Endothelial cell of umbilical vein (primary cell): ENCODE measurements around the gene GGA2. TPM values are rescaled to one million over a fixed set of nuclear protein-coding genes. Genes with fewer than 3 reads are reported as not detected.

ENCODE experiments used
- BruUV-seq: library from RNA; stranded (reverse); fragments of 400-500 nt; replicated peaks from 2 replicates; lab custom pipeline; 2021; lab: Mats Ljungman, UMichigan
- CTCF ChIA-PET: fragments of 300-600, 350-600 bp; sonication (Branson Sonifier 250); formaldehyde crosslinking; loops from one replicate; lab custom pipeline; 2021; ENCODE audit warnings: antibody characterized with exemption, inconsistent platforms; lab: Charles Lee
- POLR2A ChIA-PET: fragments of 300-600, 350-600 bp; sonication (Branson Sonifier 250); formaldehyde crosslinking; loops from one replicate; lab custom pipeline; 2021; ENCODE audit warnings: antibody characterized with exemption, inconsistent platforms; lab: Charles Lee
- DNase-seq: peaks from one replicate; pipeline ENCODE4 v3.0.0-alpha.2; 2011; ENCODE audit warnings: low read depth, low spot score
- FAIRE-seq: peaks from 2 replicates; lab custom pipeline; 2011; peaks lifted over from hg19 to GRCh38; lab: Jason Lieb, UNC
- H2AFZ ChIP-seq: 2 replicates; pipeline ENCODE4 v1.6.0; 2012; ENCODE audit warnings: low read depth, low read length, control low read depth, inconsistent platforms
- H3K27ac ChIP-seq: 2 replicates; pipeline ENCODE4 v1.5.1; 2011; ENCODE audit warnings: low read depth, mild to moderate bottlenecking, control low read depth, low read length, moderate library complexity; ENCODE audit not compliant: insufficient read depth
- H3K27me3 ChIP-seq, 2 experiments: 2 replicates each; pipeline versions ENCODE4 v1.6.0 to v1.6.1; 2011; ENCODE audit warnings: low read length in 2 of 2, mixed read lengths in 1 of 2; ENCODE audit not compliant: control insufficient read depth in 2 of 2, insufficient read depth in 2 of 2
- H3K36me3 ChIP-seq, 2 experiments: 2 replicates in 1 of 2; 3 replicates in 1 of 2; pipeline ENCODE4 v1.5.1; 2011; ENCODE audit warnings: low read length in 2 of 2, mild to moderate bottlenecking in 1 of 2, moderate library complexity in 1 of 2; ENCODE audit not compliant: control insufficient read depth in 2 of 2, insufficient read depth in 2 of 2; ENCODE audit errors: extremely low read depth in 1 of 2
- H3K4me1 ChIP-seq: 3 replicates; pipeline ENCODE4 v1.5.1; 2011; ENCODE audit warnings: mild to moderate bottlenecking, low read length; ENCODE audit not compliant: control insufficient read depth, insufficient read depth; ENCODE audit errors: extremely low read depth
- H3K4me2 ChIP-seq: 2 replicates; pipeline ENCODE4 v1.6.1; 2011; ENCODE audit warnings: low read length, control low read depth, mixed read lengths; ENCODE audit not compliant: insufficient read depth
- H3K4me3 ChIP-seq, 3 experiments: fragments of 200-600 bp in 1 of 3; sonication (generic), shearing (Covaris generic) in 1 of 3; replicated peaks in 1 of 3; 2 replicates each; pipeline ENCODE4 v1.5.1; 2011 to 2016; ENCODE audit warnings: control low read depth in 3 of 3, low read length in 3 of 3, mild to moderate bottlenecking in 2 of 3, inconsistent platforms in 1 of 3, low read depth in 1 of 3, moderate library complexity in 1 of 3; ENCODE audit not compliant: insufficient read depth in 1 of 3
- H3K79me2 ChIP-seq: 2 replicates; pipeline ENCODE4 v1.6.0; 2012; ENCODE audit warnings: low read length, inconsistent platforms; ENCODE audit not compliant: control insufficient read depth, insufficient read depth
- H3K9ac ChIP-seq: replicated peaks from 2 replicates; pipeline ENCODE3; 2011; ENCODE audit warnings: low read length, control low read depth; ENCODE audit not compliant: insufficient read depth; ENCODE audit errors: extremely low read depth
- H3K9me1 ChIP-seq: replicated peaks from 3 replicates; pipeline ENCODE4 v1.6.0; 2011; ENCODE audit warnings: mild to moderate bottlenecking, low read length; ENCODE audit not compliant: control insufficient read depth, insufficient read depth; ENCODE audit errors: extremely low read depth
- H3K9me3 ChIP-seq: replicated peaks from 2 replicates; pipeline ENCODE4 v1.5.1; 2012; ENCODE audit warnings: low read length, inconsistent platforms; ENCODE audit not compliant: control insufficient read depth, insufficient read depth
- H4K20me1 ChIP-seq: replicated peaks from 2 replicates; pipeline ENCODE3; 2011; ENCODE audit warnings: mild to moderate bottlenecking, low read length; ENCODE audit not compliant: control insufficient read depth, insufficient read depth; ENCODE audit errors: extremely low read depth
- EZH2 ChIP-seq: IDR thresholded peaks from 2 replicates; pipeline ENCODE4 v1.6.1; 2012; ENCODE audit warnings: borderline replicate concordance, low read depth, mild to moderate bottlenecking, moderate library complexity, low read length, inconsistent platforms; ENCODE audit not compliant: severe bottlenecking
- FOS ChIP-seq: IDR thresholded peaks from 2 replicates; pipeline ENCODE4 v1.6.1; 2011; ENCODE audit warnings: mild to moderate bottlenecking, low read length, moderate library complexity, borderline replicate concordance; ENCODE audit not compliant: insufficient read depth
- GATA2 ChIP-seq: IDR thresholded peaks from 2 replicates; pipeline ENCODE4 v1.7.0; 2011; ENCODE audit warnings: low read depth, mild to moderate bottlenecking, moderate library complexity, mixed read lengths, low read length; ENCODE audit not compliant: insufficient read length, insufficient read depth
- JUN ChIP-seq: IDR thresholded peaks from 2 replicates; pipeline ENCODE4 v1.6.1; 2011; ENCODE audit warnings: borderline replicate concordance, low read depth; ENCODE audit not compliant: insufficient read length, insufficient read depth
- MAX ChIP-seq: IDR thresholded peaks from 2 replicates; pipeline ENCODE4 v1.6.1; 2011; ENCODE audit not compliant: insufficient read depth, insufficient read length
- MYC ChIP-seq: IDR thresholded peaks from one replicate; pipeline ENCODE4 v1.6.1; 2011; ENCODE audit warnings: mild to moderate bottlenecking, low read depth, low read length
- POLR2A ChIP-seq: IDR thresholded peaks from 2 replicates; pipeline ENCODE4 v1.6.1; 2012; ENCODE audit warnings: low read depth, mild to moderate bottlenecking, control low read depth, low read length
- POLR2AphosphoS5 ChIP-seq: IDR thresholded peaks from 2 replicates; pipeline ENCODE4 v1.6.1; 2012; ENCODE audit warnings: low read depth, mild to moderate bottlenecking, control low read depth, low read length, moderate library complexity; ENCODE audit not compliant: insufficient read depth
- dilution Hi-C: fragments of 300-500 bp; cut with MboI; formaldehyde crosslinking; loops from one replicate; pipeline ENCODE4 v1.15.0; 2019; ENCODE audit warnings: low sequenced_read_pairs; ENCODE audit not compliant: extremely low pct_ligation_motif_present
- intact Hi-C: fragments of 100-400 bp; cut with micrococcal nuclease; formaldehyde crosslinking; loops from one replicate; pipeline ENCODE4 v1.10.0; 2022
- polyA plus RNA-seq, 4 experiments: library from polyadenylated mRNA; depleted of rRNA in 3 of 4; stranded (reverse) in 3 of 4; unstranded in 1 of 4; fragments of >200 nt; gene quantifications; 2 replicates each; pipeline versions ENCODE4 v1.2.1 to v1.2.3, GENCODE V29; 2011 to 2012; ENCODE audit warnings: missing spikeins in 1 of 4
- total RNA-seq: library from RNA; stranded (reverse); gene quantifications from 2 replicates; pipeline ENCODE4 v1.2.3, GENCODE V29; 2021
- TF ChIP-seq, protein P1 (sequence below), 2 donors: IDR thresholded peaks; 1 replicate in 1 of 2; 2 replicates in 1 of 2; pipeline ENCODE4 v1.5.1; 2011; ENCODE audit warnings: low read length in 2 of 2, mild to moderate bottlenecking in 2 of 2, moderate library complexity in 2 of 2, control low read depth in 1 of 2, inconsistent platforms in 1 of 2, low read depth in 1 of 2; ENCODE audit not compliant: insufficient read depth in 1 of 2; ENCODE audit errors: extremely low read depth in 1 of 2

GGA2 gene
- total and polyA plus RNA-seq, 2 donors (not counting 3 experiments of a cell fraction or from before 2014, with no cell fraction given) = 33.3 to 73.1 TPM

DNA sequence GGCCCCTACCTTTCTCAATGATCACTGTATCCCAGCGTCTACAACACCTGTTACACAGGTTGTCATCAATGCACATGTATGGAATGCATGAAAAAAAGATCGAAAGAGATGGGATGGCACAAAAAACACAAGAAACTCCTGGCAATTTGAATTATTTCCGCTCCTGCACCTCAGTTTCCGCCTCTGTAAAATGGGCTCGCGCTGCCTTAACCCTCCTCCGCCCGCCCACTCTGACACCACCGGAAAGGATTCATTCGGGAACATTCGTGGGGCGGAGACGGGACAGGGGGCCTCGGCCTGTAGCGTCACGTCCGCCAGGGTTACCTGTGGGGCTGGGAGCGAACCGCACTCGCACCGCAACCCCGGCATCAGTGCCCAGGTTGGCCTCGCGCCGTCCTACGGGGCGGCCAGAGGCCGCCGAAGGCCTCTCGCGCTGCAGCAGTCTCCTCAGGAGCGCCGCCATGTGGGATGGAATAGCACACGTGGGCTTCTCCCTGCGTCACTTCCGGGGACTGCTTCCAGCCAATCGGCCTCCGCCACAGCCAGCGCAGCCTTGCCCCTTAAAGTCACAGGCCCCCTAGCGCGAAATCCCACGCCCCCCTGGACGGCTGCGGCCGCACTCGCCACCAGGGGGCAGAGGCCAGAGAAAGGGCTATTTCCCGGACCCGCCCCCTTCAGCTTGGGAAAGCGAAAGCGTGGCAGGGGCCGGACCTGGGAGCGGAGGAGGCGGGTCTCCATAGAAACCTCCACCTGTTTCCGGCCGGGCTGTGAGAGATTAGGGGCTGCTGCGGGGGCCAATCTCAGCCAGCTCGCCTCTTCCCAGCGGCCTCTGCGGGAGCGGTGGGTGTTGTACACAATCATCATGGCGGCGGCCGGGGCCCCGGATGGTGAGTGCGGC, 46.8 kb upstream of the GGA2 start, which contains the start of the genes EARS2 and UBFD1:
Gene EARS2, minus strand, starts transcription at position 470 of the 898 bp plus-strand sequence. Its CDS starts 7 bp downstream, at position 463.
Gene UBFD1, plus strand, starts transcription at position 847 of the 898 bp plus-strand sequence. Its CDS starts 16 bp downstream, at position 863.
- peak; percentile 100 for DNase-seq
- Histone ChIP-seq H3K27ac (peak within 1 kb of the TSS; percentile 74), H3K4me2 (peak within 1 kb of the TSS; percentile 91), H3K9me3 (no peaks in the 10 kb centered on the region), H4K20me1 (no peaks in the 10 kb centered on the region), H3K9me1 (no peaks in the 10 kb centered on the region), H3K79me2 (peaks cover 30% of the 10 kb centered on the region), H3K9ac (peak within 1 kb of the TSS; percentile 87), H3K27me3 (no peaks in the 10 kb centered on the region), H2AFZ (peak within 1 kb of the TSS; percentile 83), H3K4me3 (peak within 1 kb of the TSS; percentile 74 to 92 (median 86)), H3K4me1 (peaks cover 12% of the 10 kb centered on the region), H3K36me3 (peaks cover 4 to 7% of the 10 kb centered on the region in 2 experiments)
- BruUV-seq = TSS peak; percentile 73
- intact Hi-C loops = loop anchor here (1.0 to 2.0 kb wide), 12 partner anchors 39 to 982 kb away; partner anchors contain the start of genes COG7, DCTN5, GGA2 and NDUFAB1
- dilution Hi-C loops = no loop called here
- ChIA-PET POLR2A (interaction anchor here (0.9 to 1.2 kb wide), 2 partner anchors 17 to 65 kb away, joined by 4 to 5 read pairs; no protein-coding TSS in a partner anchor), CTCF (interaction anchor here (0.8 to 1.6 kb wide), 13 partner anchors 11 to 171 kb away, joined by 3 to 11 read pairs (median 5); partner anchors contain the start of genes DCTN5 and PALB2)
- TF ChIP-seq MAX = peak; percentile 96
- TF ChIP-seq POLR2A = peak; percentile 71
- no peak for TF ChIP-seq FOS
- TF ChIP-seq, protein P1, sequence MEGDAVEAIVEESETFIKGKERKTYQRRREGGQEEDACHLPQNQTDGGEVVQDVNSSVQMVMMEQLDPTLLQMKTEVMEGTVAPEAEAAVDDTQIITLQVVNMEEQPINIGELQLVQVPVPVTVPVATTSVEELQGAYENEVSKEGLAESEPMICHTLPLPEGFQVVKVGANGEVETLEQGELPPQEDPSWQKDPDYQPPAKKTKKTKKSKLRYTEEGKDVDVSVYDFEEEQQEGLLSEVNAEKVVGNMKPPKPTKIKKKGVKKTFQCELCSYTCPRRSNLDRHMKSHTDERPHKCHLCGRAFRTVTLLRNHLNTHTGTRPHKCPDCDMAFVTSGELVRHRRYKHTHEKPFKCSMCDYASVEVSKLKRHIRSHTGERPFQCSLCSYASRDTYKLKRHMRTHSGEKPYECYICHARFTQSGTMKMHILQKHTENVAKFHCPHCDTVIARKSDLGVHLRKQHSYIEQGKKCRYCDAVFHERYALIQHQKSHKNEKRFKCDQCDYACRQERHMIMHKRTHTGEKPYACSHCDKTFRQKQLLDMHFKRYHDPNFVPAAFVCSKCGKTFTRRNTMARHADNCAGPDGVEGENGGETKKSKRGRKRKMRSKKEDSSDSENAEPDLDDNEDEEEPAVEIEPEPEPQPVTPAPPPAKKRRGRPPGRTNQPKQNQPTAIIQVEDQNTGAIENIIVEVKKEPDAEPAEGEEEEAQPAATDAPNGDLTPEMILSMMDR (IDR thresholded peaks at IDR 0.05; ENCODE audit: extremely low read depth in 1 of 2, insufficient read depth in 1 of 2, low read depth in 1 of 2, low read length in 2 of 2) = peak; percentile 98 to 100
- no peak for TF ChIP-seq JUN
- TF ChIP-seq MYC = peak; percentile 75
- no peak for TF ChIP-seq EZH2
- peak; percentile 84 for TF ChIP-seq POLR2AphosphoS5
- TF ChIP-seq GATA2 = no peak
- peak; percentile 97 for FAIRE-seq
